H9 (cell line): ENCODE data around the gene GRIP2. TPM values are rescaled to one million over a fixed set of nuclear protein-coding genes. Genes with fewer than 3 reads are reported as not detected.

ENCODE experiments used
- DNase-seq: peaks from one replicate; pipeline ENCODE4 v3.0.0-alpha.2; 2017
- H2AFZ ChIP-seq: one replicate; pipeline ENCODE4 v1.6.1; 2013; ENCODE audit warnings: mild to moderate bottlenecking, low read length, control low read depth, moderate library complexity
- H2AK5ac ChIP-seq: 2 replicates; pipeline ENCODE4 v1.6.1; 2013; ENCODE audit warnings: low read length, control low read depth, mixed read lengths; ENCODE audit not compliant: insufficient read length
- H2BK120ac ChIP-seq: one replicate; pipeline ENCODE4 v1.6.1; 2013; ENCODE audit warnings: low read depth, mild to moderate bottlenecking, low read length, control low read depth, inconsistent platforms; ENCODE audit not compliant: poor library complexity, severe bottlenecking
- H2BK12ac ChIP-seq: 2 replicates; pipeline ENCODE4 v1.6.1; 2013; ENCODE audit warnings: low read length, control low read depth, mixed read lengths, low read depth; ENCODE audit not compliant: insufficient read length
- H2BK15ac ChIP-seq: 2 replicates; pipeline ENCODE4 v1.6.1; 2013; ENCODE audit warnings: low read depth, low read length, control low read depth
- H2BK20ac ChIP-seq: one replicate; pipeline ENCODE4 v1.6.1; 2013; ENCODE audit warnings: low read depth, mild to moderate bottlenecking, low read length, control low read depth, inconsistent platforms; ENCODE audit not compliant: poor library complexity, severe bottlenecking
- H2BK5ac ChIP-seq: 2 replicates; pipeline ENCODE4 v1.6.1; 2013; ENCODE audit warnings: low read length, control low read depth, mixed read lengths; ENCODE audit not compliant: insufficient read length
- H3K14ac ChIP-seq: 2 replicates; pipeline ENCODE4 v1.6.1; 2013; ENCODE audit warnings: low read length, control low read depth; ENCODE audit not compliant: insufficient read depth
- H3K18ac ChIP-seq: 2 replicates; pipeline ENCODE4 v1.6.1; 2013; ENCODE audit warnings: low read depth, mild to moderate bottlenecking, mixed read lengths, low read length, control low read depth; ENCODE audit not compliant: insufficient read length
- H3K23ac ChIP-seq: 2 replicates; pipeline ENCODE4 v1.6.1; 2013; ENCODE audit warnings: low read length, control low read depth, mixed read lengths, low read depth; ENCODE audit not compliant: insufficient read length
- H3K23me2 ChIP-seq: 2 replicates; pipeline ENCODE4 v1.6.1; 2013; ENCODE audit warnings: low read depth, mild to moderate bottlenecking, mixed read lengths, low read length, control low read depth; ENCODE audit not compliant: insufficient read length, poor library complexity, severe bottlenecking
- H3K27ac ChIP-seq: 2 replicates; pipeline ENCODE4 v1.5.1; 2013; ENCODE audit warnings: low read length, control low read depth, mixed read lengths, low read depth; ENCODE audit not compliant: insufficient read length
- H3K27me3 ChIP-seq: 2 replicates; pipeline ENCODE4 v1.6.1; 2013; ENCODE audit warnings: low read length, control low read depth, inconsistent platforms; ENCODE audit not compliant: insufficient read depth
- H3K4ac ChIP-seq: 2 replicates; pipeline ENCODE4 v1.6.1; 2013; ENCODE audit warnings: low read depth, mild to moderate bottlenecking, control low read depth, inconsistent platforms, low read length, moderate library complexity
- H3K4me1 ChIP-seq: 2 replicates; pipeline ENCODE4 v1.6.1; 2013; ENCODE audit warnings: low read length, control low read depth, inconsistent platforms; ENCODE audit not compliant: insufficient read depth
- H3K4me2 ChIP-seq: 2 replicates; pipeline ENCODE4 v1.6.1; 2013; ENCODE audit warnings: low read length, control low read depth, mixed read lengths; ENCODE audit not compliant: insufficient read length, insufficient read depth
- H3K56ac ChIP-seq: 2 replicates; pipeline ENCODE4 v1.6.1; 2013; ENCODE audit warnings: low read depth, mild to moderate bottlenecking, mixed read lengths, low read length, control low read depth; ENCODE audit not compliant: insufficient read length
- H3K79me1 ChIP-seq: 2 replicates; pipeline ENCODE4 v1.6.1; 2013; ENCODE audit warnings: low read depth, mild to moderate bottlenecking, moderate library complexity, low read length, control low read depth, inconsistent platforms; ENCODE audit not compliant: insufficient read depth, poor library complexity, severe bottlenecking
- H3K79me2 ChIP-seq: 2 replicates; pipeline ENCODE4 v1.6.1; 2013; ENCODE audit warnings: low read length, control low read depth, inconsistent platforms; ENCODE audit not compliant: insufficient read depth
- H3K9ac ChIP-seq: 2 replicates; pipeline ENCODE4 v1.6.1; 2013; ENCODE audit warnings: low read length, control low read depth, mixed read lengths; ENCODE audit not compliant: insufficient read length; ENCODE audit errors: extremely low read depth
- H3K9me3 ChIP-seq: one replicate; pipeline ENCODE4 v1.6.1; 2013; ENCODE audit warnings: low read depth, low read length, inconsistent platforms; ENCODE audit not compliant: control insufficient read depth
- H3T11ph ChIP-seq: one replicate; pipeline ENCODE4 v1.6.1; 2013; ENCODE audit warnings: mild to moderate bottlenecking, low read length, control low read depth, inconsistent platforms
- H4K20me1 ChIP-seq: one replicate; pipeline ENCODE4 v1.6.1; 2013; ENCODE audit not compliant: control insufficient read depth, insufficient read length, insufficient read depth
- H4K5ac ChIP-seq: 2 replicates; pipeline ENCODE4 v1.6.1; 2013; ENCODE audit warnings: low read depth, mild to moderate bottlenecking, mixed read lengths, low read length, control low read depth; ENCODE audit not compliant: insufficient read length
- H4K8ac ChIP-seq: replicated peaks from 2 replicates; pipeline ENCODE4 v1.6.1; 2013; ENCODE audit warnings: low read length, control low read depth, mixed read lengths, low read depth; ENCODE audit not compliant: insufficient read length
- H4K91ac ChIP-seq: 2 replicates; pipeline ENCODE4 v1.6.1; 2013; ENCODE audit warnings: low read depth, mild to moderate bottlenecking, moderate library complexity, mixed read lengths, low read length, control low read depth; ENCODE audit not compliant: insufficient read length
- H3K27ac Mint-ChIP-seq, 3 experiments: 2 replicates in 2 of 3; 3 replicates in 1 of 3; pipeline ENCODE4 v1.8.0; 2020 to 2021; ENCODE audit warnings: mixed read lengths in 3 of 3, mild to moderate bottlenecking in 1 of 3, moderate library complexity in 1 of 3
- H3K27me3 Mint-ChIP-seq: 2 replicates; pipeline ENCODE4 v1.8.0; 2021; ENCODE audit warnings: low read depth, mild to moderate bottlenecking, moderate library complexity, mixed read lengths
- H3K36me3 Mint-ChIP-seq, 3 experiments: 2 replicates in 2 of 3; 3 replicates in 1 of 3; pipeline ENCODE4 v1.8.0; 2020 to 2021; ENCODE audit warnings: low read depth in 3 of 3, mixed read lengths in 3 of 3; ENCODE audit not compliant: insufficient read depth in 1 of 3
- H3K4me1 Mint-ChIP-seq, 2 experiments: 2 replicates each; pipeline ENCODE4 v1.8.0; 2020; ENCODE audit warnings: mixed read lengths in 2 of 2
- H3K4me3 Mint-ChIP-seq, 2 experiments: 2 replicates in 1 of 2; 3 replicates in 1 of 2; pipeline ENCODE4 v1.8.0; 2020 to 2021; ENCODE audit warnings: mild to moderate bottlenecking in 2 of 2, mixed read lengths in 2 of 2, moderate library complexity in 1 of 2
- H3K9me3 Mint-ChIP-seq, 2 experiments: 2 replicates in 1 of 2; 3 replicates in 1 of 2; pipeline ENCODE4 v1.8.0; 2020; ENCODE audit warnings: mild to moderate bottlenecking in 2 of 2, mixed read lengths in 2 of 2, moderate library complexity in 1 of 2
- WGBS: extraction: QIAGEN DNeasy Blood & Tissue Kit; methylation state at CpG from one replicate; pipeline ENCODE4 v1.1.7; 2013; ENCODE audit warnings: missing lambda C conversion rate, low lambda C conversion rate, mixed read lengths; ENCODE audit not compliant: insufficient read length; ENCODE audit errors: extremely low coverage; 5-methylcytosine and 5-hydroxymethylcytosine counted together
- total RNA-seq: library from RNA; stranded (reverse); gene quantifications from 2 replicates; pipeline ENCODE4 v1.2.1, GENCODE V29; 2021
- TF ChIP-seq, protein P1 (sequence below): fragments of 200-600 bp; sonication (generic); conservative IDR thresholded peaks from 3 replicates; pipeline ENCODE4 v1.8.0; 2021; ENCODE audit warnings: antibody characterized with exemption, mild to moderate bottlenecking

The GRIP2 gene
- total RNA-seq, 1 experiment from 2014 or later: 3.1 TPM

DNA sequence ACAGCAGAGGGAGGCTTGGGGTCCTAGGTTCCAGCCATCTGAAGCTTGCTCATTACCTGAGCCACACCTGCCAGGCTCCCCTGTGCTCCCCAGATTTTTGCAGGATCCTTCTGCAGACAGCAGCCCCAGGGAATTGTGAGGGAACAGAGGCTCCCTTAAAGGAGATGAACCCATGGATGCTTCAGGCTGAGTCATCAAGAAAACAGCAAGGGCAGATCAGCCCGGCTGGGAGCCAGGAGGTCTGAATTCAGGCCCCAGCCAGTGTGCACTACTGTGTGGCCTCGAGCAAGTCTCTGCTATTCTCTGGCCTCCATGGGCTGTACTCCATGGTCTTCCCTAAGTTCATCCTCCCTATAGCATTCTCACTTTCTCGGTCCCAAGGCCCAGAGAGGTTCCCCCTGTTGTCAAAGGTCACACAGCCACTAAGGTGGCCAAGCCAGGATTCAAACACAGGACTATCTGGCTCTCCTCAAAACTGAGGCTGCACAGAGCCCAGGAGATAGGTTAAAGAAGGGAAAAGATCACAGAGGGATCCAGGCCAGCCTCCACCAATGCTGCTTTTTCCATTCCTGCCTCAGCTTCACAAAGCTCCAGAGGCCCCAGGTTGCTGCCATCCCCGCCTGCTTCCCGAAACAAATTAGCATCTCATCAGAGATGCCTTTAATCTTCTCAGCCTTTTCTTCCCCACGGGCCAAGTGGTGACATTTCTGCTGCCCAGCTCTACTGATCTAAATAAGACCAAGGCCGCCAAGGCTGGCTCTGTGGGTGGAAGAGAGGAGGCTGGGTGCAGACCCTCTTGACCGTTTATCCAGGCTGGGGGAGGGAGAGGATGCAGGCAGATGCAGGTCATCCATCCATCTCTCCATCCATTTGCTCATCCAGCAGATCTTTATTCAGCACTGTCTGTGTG is 21.2 kb upstream of the GRIP2 start:
- Mint-ChIP-seq H3K27me3 (peaks cover 2% of the 10 kb centered on the region; the same call in 1 of the 2 replicates), H3K9me3 (no peaks in the 10 kb centered on the region), H3K27ac (no peak overlapping the region), H3K4me1 (peaks cover 16 to 38% of the 10 kb centered on the region in 2 experiments), H3K4me3 (no peak overlapping the region), H3K36me3 (no peaks in the 10 kb centered on the region)
- Histone ChIP-seq H3K56ac (no peak overlapping the region), H3K9me3 (no peaks in the 10 kb centered on the region), H3K23ac (no peak overlapping the region), H2BK120ac (no peak overlapping the region), H3K18ac (no peak overlapping the region), H4K5ac (no peak overlapping the region), H3K4ac (no peak overlapping the region), H2BK20ac (no peak overlapping the region), H3K79me2 (no peaks in the 10 kb centered on the region), H4K20me1 (no peaks in the 10 kb centered on the region), H3T11ph (no peak overlapping the region), H2BK15ac (no peak overlapping the region), H3K27ac (no peak overlapping the region), H2AFZ (no peak overlapping the region), H3K14ac (no peak overlapping the region), H3K79me1 (no peaks in the 10 kb centered on the region), H2AK5ac (no peak overlapping the region), H4K8ac (no peak overlapping the region), H2BK5ac (no peak overlapping the region), H2BK12ac (no peak overlapping the region), H3K27me3 (no peaks in the 10 kb centered on the region), H3K4me2 (no peak overlapping the region), H3K23me2 (no peaks in the 10 kb centered on the region), H3K4me1 (no peaks in the 10 kb centered on the region; the same call in 1 of the 2 replicates), H4K91ac (no peak overlapping the region), H3K9ac (no peak overlapping the region)
- no peak for DNase-seq
- TF ChIP-seq, protein P1, sequence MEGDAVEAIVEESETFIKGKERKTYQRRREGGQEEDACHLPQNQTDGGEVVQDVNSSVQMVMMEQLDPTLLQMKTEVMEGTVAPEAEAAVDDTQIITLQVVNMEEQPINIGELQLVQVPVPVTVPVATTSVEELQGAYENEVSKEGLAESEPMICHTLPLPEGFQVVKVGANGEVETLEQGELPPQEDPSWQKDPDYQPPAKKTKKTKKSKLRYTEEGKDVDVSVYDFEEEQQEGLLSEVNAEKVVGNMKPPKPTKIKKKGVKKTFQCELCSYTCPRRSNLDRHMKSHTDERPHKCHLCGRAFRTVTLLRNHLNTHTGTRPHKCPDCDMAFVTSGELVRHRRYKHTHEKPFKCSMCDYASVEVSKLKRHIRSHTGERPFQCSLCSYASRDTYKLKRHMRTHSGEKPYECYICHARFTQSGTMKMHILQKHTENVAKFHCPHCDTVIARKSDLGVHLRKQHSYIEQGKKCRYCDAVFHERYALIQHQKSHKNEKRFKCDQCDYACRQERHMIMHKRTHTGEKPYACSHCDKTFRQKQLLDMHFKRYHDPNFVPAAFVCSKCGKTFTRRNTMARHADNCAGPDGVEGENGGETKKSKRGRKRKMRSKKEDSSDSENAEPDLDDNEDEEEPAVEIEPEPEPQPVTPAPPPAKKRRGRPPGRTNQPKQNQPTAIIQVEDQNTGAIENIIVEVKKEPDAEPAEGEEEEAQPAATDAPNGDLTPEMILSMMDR: no peak
- WGBS: no CpG with 5 or more reads among the region's 8 CpGs
